CD4-positive, alpha-beta T cell (primary cell): ENCODE results near the gene SFMBT2. TPM values are rescaled to one million over a fixed set of nuclear protein-coding genes. Genes with fewer than 3 reads are reported as not detected.

Experiments used
- ATAC-seq: fragments of 200-7000 bp; cut with Tn5 transposase; one replicate; pipeline ENCODE4 v1.10.0; 2022; ENCODE audit warnings: mild to moderate bottlenecking; ENCODE audit not compliant: poor library complexity
- CTCF ChIA-PET: fragments of 350-600 bp; sonication (Branson Sonifier 250); formaldehyde crosslinking; loops from one replicate; lab custom pipeline; 2021; ENCODE audit warnings: antibody characterized with exemption, inconsistent platforms; lab: Charles Lee
- POLR2A ChIA-PET: fragments of 350-600 bp; sonication (Branson Sonifier 250); formaldehyde crosslinking; loops from one replicate; lab custom pipeline; 2021; ENCODE audit warnings: antibody characterized with exemption, inconsistent platforms; lab: Charles Lee
- DNase-seq, 14 experiments: peaks; one replicate each; pipeline ENCODE4 v3.0.0-alpha.2; 2013 to 2020; ENCODE audit warnings: mixed read lengths in 2 of 14
- H3K27ac ChIP-seq, 2 donors: one replicate each; pipeline versions ENCODE4 v1.5.1 to v1.7.0; 2013; ENCODE audit warnings: low read length in 2 of 2, low read depth in 1 of 2, mild to moderate bottlenecking in 1 of 2
- H3K27me3 ChIP-seq, 2 experiments: 1 replicate in 1 of 2; 2 replicates in 1 of 2; pipeline versions ENCODE4 v1.6.1 to v1.7.0; 2013; ENCODE audit warnings: low read length in 2 of 2, control low read depth in 1 of 2, mild to moderate bottlenecking in 1 of 2, moderate library complexity in 1 of 2; ENCODE audit not compliant: insufficient read depth in 2 of 2, control insufficient read depth in 1 of 2
- H3K36me3 ChIP-seq: one replicate; pipeline ENCODE4 v1.6.1; 2013; ENCODE audit warnings: low read length, control low read depth; ENCODE audit not compliant: insufficient read depth
- H3K4me1 ChIP-seq: one replicate; pipeline ENCODE4 v1.6.1; 2013; ENCODE audit warnings: low read length, control low read depth; ENCODE audit not compliant: insufficient read depth
- H3K4me3 ChIP-seq: one replicate; pipeline ENCODE4 v1.5.1; 2013; ENCODE audit warnings: mild to moderate bottlenecking, low read length, moderate library complexity
- H3K9me3 ChIP-seq, 2 experiments: 1 replicate in 1 of 2; 2 replicates in 1 of 2; pipeline versions ENCODE4 v1.6.1 to v1.7.0; 2013; ENCODE audit warnings: low read length in 2 of 2, mild to moderate bottlenecking in 2 of 2, control low read depth in 1 of 2, moderate library complexity in 1 of 2; ENCODE audit not compliant: control insufficient read depth in 1 of 2, insufficient read depth in 1 of 2
- H3K27ac Mint-ChIP-seq: one replicate; pipeline ENCODE4 v1.8.0; 2020; ENCODE audit warnings: mixed read lengths
- H3K27me3 Mint-ChIP-seq: one replicate; pipeline ENCODE4 v1.8.0; 2021; ENCODE audit warnings: mixed read lengths
- H3K36me3 Mint-ChIP-seq: one replicate; pipeline ENCODE4 v1.8.0; 2021; ENCODE audit warnings: low read depth, mixed read lengths
- H3K4me1 Mint-ChIP-seq: one replicate; pipeline ENCODE4 v1.8.0; 2021; ENCODE audit warnings: low read depth, mixed read lengths
- H3K4me3 Mint-ChIP-seq: one replicate; pipeline ENCODE4 v1.8.0; 2020; ENCODE audit warnings: mild to moderate bottlenecking, mixed read lengths
- H3K9me3 Mint-ChIP-seq: one replicate; pipeline ENCODE4 v1.8.0; 2020; ENCODE audit warnings: mixed read lengths
- intact Hi-C, 2 experiments: fragments of 100-400 bp; cut with DNase I in 1 of 2; cut with micrococcal nuclease in 1 of 2; formaldehyde crosslinking; loops; one replicate each; pipeline versions ENCODE4 v1.15.1 to v1.9.0; 2023 to 2025; cut with DNase I, micrococcal nuclease
- total RNA-seq, 174 experiments: library from RNA in 2 of 174; stranded (reverse) in 2 of 174; gene quantifications; one replicate each; pipeline ENCODE4 v1.2.3 and lab custom pipeline; 2021 to 2026
- TF ChIP-seq, protein P1 (sequence below): fragments of 200-600 bp; IDR thresholded peaks from one replicate; pipeline ENCODE4 v1.8.0; 2022; ENCODE audit warnings: antibody characterized with exemption, mild to moderate bottlenecking

SFMBT2 gene
- total RNA-seq, 2 experiments from 2014 or later, result 41.0 to 42.0 TPM

DNA sequence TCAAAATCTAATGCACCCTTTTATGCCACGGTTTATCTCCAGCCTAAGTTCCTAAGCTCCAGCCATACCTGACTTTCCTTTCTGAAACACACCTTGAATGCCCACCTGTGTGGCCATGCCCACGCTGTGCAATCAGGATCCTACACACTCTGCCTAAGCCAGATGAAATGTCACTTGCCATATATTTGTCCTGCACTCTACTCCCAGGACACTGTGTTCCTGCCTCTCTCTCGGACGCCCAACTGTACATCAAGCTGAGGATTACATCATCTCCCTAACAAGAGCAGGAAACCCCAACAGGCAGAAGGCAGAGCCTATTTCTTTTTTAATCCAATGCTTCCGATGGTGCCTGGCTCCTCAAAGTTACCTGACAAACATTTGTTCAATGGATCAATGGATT is 214.6 kb downstream of the SFMBT2 start:
- H3K4me3 Mint-ChIP-seq, result no peak overlapping the region
- peak overlapping the region; percentile 95 for H3K27ac Mint-ChIP-seq
- Histone ChIP-seq H3K27ac (no peak overlapping the region), H3K36me3 (peaks cover 41% of the 10 kb centered on the region), H3K9me3 (peaks cover 0 to 8% of the 10 kb centered on the region in 2 experiments), H3K4me3 (no peak overlapping the region), H3K4me1 (peaks cover 51% of the 10 kb centered on the region), H3K27me3 (no peaks in the 10 kb centered on the region)
- H3K36me3 Mint-ChIP-seq, result peaks cover 73% of the 10 kb centered on the region
- peaks cover 66% of the 10 kb centered on the region for H3K4me1 Mint-ChIP-seq
- no peaks in the 10 kb centered on the region for H3K27me3 Mint-ChIP-seq
- no peaks in the 10 kb centered on the region for H3K9me3 Mint-ChIP-seq
- DNase-seq (no peak), ATAC-seq (no peak)
- CTCF ChIA-PET, result no interaction called here
- intact Hi-C loops, result no loop called here
- POLR2A ChIA-PET, result interaction anchor here (0.6 kb wide), 1 partner anchor 288 kb away, joined by 3 read pairs; no protein-coding TSS in a partner anchor
- TF ChIP-seq, protein P1, sequence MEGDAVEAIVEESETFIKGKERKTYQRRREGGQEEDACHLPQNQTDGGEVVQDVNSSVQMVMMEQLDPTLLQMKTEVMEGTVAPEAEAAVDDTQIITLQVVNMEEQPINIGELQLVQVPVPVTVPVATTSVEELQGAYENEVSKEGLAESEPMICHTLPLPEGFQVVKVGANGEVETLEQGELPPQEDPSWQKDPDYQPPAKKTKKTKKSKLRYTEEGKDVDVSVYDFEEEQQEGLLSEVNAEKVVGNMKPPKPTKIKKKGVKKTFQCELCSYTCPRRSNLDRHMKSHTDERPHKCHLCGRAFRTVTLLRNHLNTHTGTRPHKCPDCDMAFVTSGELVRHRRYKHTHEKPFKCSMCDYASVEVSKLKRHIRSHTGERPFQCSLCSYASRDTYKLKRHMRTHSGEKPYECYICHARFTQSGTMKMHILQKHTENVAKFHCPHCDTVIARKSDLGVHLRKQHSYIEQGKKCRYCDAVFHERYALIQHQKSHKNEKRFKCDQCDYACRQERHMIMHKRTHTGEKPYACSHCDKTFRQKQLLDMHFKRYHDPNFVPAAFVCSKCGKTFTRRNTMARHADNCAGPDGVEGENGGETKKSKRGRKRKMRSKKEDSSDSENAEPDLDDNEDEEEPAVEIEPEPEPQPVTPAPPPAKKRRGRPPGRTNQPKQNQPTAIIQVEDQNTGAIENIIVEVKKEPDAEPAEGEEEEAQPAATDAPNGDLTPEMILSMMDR, result no peak

DNA sequence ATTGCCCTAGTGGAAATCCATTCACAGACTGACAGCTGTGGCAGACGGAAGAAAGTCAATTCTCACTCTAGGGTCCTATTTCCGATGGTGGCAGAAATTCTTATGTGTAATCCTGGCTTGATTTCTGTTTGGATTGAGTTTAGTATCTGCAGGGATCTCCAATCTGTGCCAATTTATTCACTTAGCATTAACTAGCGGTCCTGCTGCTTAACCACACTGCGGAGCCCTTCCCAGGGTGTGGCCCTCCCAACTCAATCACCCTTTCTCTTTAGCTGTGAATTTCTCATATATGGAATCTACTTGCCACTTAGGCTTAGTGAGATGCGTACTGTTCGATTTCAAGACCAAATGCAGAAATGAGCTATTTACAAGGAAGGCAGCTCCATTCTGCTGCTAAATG is 215.7 kb downstream of the SFMBT2 start:
- Mint-ChIP-seq H3K27ac (peak overlapping the region; percentile 95), H3K36me3 (peaks cover 71% of the 10 kb centered on the region), H3K4me3 (peak overlapping the region; percentile 31), H3K27me3 (no peaks in the 10 kb centered on the region), H3K4me1 (peaks cover 76% of the 10 kb centered on the region), H3K9me3 (no peaks in the 10 kb centered on the region)
- ChIA-PET CTCF (no interaction called here), POLR2A (no interaction called here)
- TF ChIP-seq, protein P1, result no peak
- Histone ChIP-seq H3K4me1 (peaks cover 56% of the 10 kb centered on the region), H3K27me3 (no peaks in the 10 kb centered on the region), H3K9me3 (peaks cover 0 to 8% of the 10 kb centered on the region in 2 experiments), H3K27ac (no peak overlapping the region), H3K4me3 (no peak overlapping the region), H3K36me3 (peaks cover 32% of the 10 kb centered on the region)
- no peak for ATAC-seq
- intact Hi-C loops, result no loop called here
- no peak for DNase-seq

DNA sequence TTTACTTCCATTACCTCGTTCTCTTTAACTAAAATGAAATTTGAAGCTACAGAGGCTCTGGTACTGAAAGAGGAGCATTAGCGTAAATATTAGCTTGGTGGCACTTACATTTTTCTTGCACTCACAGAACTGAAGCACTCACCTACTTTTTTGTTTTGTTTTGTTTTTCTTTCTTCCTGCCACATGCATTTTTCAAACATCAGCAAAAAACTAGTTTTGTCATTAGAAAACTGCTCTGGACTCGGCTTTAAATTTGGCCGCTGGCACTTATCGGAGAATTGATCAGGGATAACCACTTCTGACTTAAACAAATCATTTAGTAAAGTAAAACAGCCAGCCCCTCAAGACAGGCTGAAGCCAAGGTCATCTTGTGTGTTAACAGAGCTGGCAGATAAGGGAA is 216.3 kb downstream of the SFMBT2 start:
- DNase-seq (no peak), ATAC-seq (no peak)
- ChIA-PET CTCF (no interaction called here), POLR2A (interaction anchor here (1.4 kb wide), 1 partner anchor 290 kb away, joined by 3 read pairs; no protein-coding TSS in a partner anchor)
- Mint-ChIP-seq H3K9me3 (no peaks in the 10 kb centered on the region), H3K27ac (peak overlapping the region; percentile 95), H3K4me1 (peaks cover 78% of the 10 kb centered on the region), H3K27me3 (no peaks in the 10 kb centered on the region), H3K36me3 (peaks cover 67% of the 10 kb centered on the region), H3K4me3 (no peak overlapping the region)
- Histone ChIP-seq H3K4me1 (peaks cover 56% of the 10 kb centered on the region), H3K36me3 (peaks cover 31% of the 10 kb centered on the region), H3K27me3 (no peaks in the 10 kb centered on the region), H3K9me3 (peaks cover 0 to 8% of the 10 kb centered on the region in 2 experiments), H3K27ac (no peak overlapping the region), H3K4me3 (no peak overlapping the region)
- intact Hi-C loops, result loop anchor here (5.0 kb wide), 3 partner anchors 63 to 483 kb away; no protein-coding TSS in a partner anchor
- TF ChIP-seq, protein P1, result no peak
